HG03095 (cell line): ENCODE data around the gene GSTM3.
"Not testable (repeated sequence)": the region's sequence is repeated elsewhere in the genome, so short reads cannot be mapped to it uniquely, and the experiment has no call there.

Experiments
- ATAC-seq: cut with Tn5 transposase; IDR thresholded peaks from one replicate; pipeline ENCODE4 v1.9.1; 2021; ENCODE audit warnings: moderate library complexity; ENCODE audit not compliant: unreplicated experiment

Gene GSTM3

DNA sequence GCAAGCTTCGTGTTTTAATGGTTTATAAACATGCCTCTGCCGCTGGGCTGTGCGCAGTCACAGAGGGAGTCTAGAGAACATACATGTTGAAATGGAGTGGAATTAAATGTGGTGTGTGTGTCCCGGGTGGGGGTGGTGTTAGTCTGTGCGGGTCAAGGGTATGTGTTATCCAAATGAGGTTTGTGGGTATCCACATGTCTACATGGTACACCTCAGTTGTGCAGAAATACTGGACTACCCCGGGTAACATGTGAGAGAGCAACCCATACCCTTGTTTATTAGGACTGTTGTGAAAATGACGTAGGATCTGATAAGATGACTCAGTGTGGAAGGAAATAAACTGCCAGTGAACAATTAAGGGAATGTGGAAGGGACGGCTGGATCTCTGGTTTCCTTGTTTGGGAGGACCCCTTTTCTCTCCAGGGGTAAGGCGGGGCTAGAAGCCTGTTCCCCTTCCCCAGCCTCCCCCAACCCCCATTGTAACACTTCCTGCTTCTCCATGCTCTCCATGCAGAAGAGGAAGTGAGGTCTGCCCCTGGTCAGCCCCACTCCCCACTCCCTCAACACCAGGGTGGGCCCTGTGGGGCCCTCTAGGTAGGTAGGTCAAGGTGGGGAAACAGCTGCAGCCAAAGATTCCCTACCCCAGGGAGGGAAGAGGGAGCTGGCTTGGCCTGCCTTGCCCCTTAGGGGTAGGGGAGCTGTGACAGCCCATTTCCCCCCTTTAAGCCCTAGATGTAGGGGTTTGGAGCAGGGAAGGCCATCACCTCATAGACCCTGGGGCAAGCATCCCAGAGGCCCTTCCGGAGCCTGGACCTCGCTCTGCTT lies 22.2 kb upstream of the GSTM3 start:
- no peak for ATAC-seq

DNA sequence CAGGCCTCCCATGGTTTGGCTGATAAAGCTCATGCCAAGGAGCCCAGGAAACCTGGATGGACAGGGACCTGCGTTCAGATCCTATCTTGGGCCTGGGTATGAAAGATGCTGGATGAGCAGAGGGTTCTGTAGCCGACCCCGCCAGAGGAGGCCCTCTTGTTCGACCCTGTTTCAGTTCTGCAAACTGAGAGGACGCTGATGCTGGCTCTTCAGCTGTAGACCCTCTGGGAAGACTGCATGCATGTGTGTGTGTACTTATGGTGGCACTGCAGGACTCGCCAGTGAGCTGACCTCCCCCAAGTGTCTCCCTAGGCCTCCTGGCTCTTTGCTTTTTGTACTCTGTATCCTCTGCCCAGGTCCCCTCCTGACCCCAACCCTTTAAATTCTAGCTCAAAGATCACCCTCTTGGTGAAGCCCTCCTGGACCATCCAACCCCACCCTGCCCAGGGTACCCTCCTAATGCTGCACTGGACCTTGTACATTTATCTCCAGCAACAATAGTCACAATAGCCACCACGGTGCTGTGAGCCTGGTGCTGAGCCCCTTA lies 21.3 kb upstream of the GSTM3 start:
- no peak for ATAC-seq

- no peak for ATAC-seq
Measured at GRCh38 chr1:109761227-109762038, 20.6 kb upstream of the GSTM3 start.

DNA sequence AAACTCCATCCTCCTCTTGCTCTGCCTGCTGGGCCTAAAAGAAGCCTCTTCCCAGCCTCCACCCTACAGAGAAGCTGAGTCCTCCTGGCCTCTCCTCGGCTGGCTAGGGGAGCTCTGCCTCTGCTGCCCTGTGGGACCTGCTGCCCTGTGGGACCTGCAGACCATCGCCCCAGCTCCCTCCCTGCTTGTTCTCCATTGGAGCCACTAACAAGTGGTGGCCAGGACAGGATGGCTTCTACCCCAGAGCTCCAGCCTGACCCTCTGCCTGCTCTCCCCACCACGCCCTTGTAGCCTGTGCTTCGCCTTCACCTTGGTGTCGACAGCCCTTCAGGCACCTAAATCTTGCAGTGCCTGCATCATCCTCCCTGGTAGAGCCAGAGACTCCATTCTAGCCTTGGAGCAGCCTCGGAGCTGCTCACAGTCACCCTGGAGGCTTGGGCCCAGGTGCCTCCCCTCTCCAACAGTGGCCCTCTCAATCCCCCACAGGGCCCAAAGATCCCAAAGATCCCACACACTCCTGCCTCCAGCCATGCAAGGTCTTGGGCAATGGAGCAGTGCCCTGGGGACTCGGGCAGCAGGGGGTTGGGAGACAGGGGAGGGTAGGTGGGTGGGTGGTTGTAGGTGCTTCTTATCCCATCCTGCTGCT lies 19.9 kb upstream of the GSTM3 start:
- no peak for ATAC-seq

- no peak for ATAC-seq
Measured at GRCh38 chr1:109759513-109760334, 18.9 kb upstream of the GSTM3 start.

- no peak for ATAC-seq
Measured at GRCh38 chr1:109757936-109758786, 17.3 kb upstream of the GSTM3 start.

- no peak for ATAC-seq
Measured at GRCh38 chr1:109756848-109757521, 16.1 kb upstream of the GSTM3 start.

- not testable (repeated sequence) for ATAC-seq
Measured at GRCh38 chr1:109756325-109756724, 15.5 kb upstream of the GSTM3 start.

- no peak for ATAC-seq
Measured at GRCh38 chr1:109754738-109755137, 13.9 kb upstream of the GSTM3 start.

GRCh38 chr1:109751531-109752260 lies 10.9 kb upstream of the GSTM3 start:
- no peak for ATAC-seq

GRCh38 chr1:109750920-109751319 lies 10.1 kb upstream of the GSTM3 start:
- no peak for ATAC-seq

- no peak for ATAC-seq
Measured at GRCh38 chr1:109750241-109750882, 9.5 kb upstream of the GSTM3 start.

DNA sequence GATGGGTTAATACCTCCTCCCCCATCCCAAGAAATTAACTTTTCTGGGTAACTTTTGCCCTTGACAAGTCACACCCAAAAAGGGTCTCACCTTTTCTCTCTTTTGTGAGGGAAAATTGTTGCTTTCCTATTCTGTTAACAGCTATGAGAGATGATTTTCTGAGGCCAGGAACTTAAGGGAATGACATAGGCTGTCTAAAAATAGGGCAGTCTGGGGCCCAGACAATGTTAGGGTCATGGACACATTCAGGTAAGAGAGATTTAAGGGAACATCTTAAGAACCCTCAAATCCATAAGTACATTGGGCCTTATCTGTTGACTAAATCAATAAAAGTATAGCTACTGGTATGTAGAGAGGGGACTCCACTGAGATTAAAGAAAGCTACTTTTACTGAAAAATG lies 8.4 kb upstream of the GSTM3 start:
- ATAC-seq: no peak

DNA sequence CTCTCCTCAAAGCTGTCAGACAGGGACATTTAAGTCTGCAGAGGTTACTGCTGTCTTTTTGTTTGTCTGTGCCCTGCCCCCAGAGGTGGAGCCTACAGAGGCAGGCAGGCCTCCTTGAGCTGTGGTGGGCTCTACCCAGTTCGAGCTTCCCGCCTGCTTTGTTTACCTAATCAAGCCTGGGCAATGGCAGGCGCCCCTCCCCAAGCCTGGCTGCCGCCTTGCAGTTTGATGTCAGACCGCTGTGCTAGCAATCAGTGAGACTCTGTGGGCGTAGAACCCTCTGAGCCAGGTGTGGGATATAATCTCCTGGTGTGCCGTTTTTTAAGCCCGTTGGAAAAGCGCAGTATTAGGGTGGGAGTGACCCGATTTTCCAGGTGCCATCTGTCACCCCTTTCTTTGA lies 7.5 kb upstream of the GSTM3 start:
- ATAC-seq: not testable (repeated sequence)

GRCh38 chr1:109739738-109740614 lies 862 bp downstream of the GSTM3 start:
- peak; percentile 90 for ATAC-seq

DNA sequence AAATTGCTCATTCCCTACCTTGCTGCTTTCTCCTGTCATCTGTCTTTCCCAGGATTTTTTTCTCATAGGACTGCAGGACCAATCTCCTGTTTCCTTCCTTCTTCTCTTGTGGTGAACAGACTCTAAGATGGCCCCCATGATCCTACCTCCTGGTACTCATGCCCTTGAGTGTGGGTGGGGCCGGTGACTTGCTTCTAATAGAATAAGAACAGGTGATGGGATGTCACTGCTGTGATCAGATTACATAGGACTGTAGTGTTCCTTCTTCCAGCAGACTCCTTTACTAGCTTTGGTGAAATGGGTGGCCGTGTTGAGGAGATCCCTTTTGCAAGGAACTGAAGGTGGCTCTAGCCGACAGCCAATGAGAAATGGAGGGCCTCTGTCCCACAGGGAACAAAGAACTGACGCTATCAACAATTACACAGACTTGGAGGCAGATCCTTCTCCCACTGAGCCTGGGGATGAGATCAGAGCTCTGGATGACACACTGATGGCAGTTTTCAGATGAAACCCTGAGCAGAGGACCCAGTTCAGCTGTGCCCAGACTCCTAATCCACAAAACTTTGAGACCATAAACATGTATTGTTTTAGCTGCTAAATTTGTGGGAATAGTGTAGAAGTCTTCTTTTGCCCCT lies 7.5 kb downstream of the GSTM3 start:
- no peak for ATAC-seq
